Gastrocnemius medialis (tissue), 4 donors: Measurements from ENCODE around the gene TPD52L1. TPM values are rescaled to one million over a fixed set of nuclear protein-coding genes. Genes with fewer than 3 reads are reported as not detected.
A peak's percentile ranks its signal among the peaks of the same experiment; 100 is the strongest.

Experiments
- ATAC-seq, 2 donors: fragments of 150-250 bp; one replicate each; pipeline ENCODE4 v1.9.1; 2016
- DNase-seq, 2 donors: peaks; one replicate each; pipeline ENCODE4 v3.0.0-alpha.2; 2019
- H3K27ac ChIP-seq, 4 donors: fragments of 200-600 bp; sonication (generic); 1 replicate in 1 of 4; 2 replicates in 3 of 4; pipeline ENCODE4 v1.5.1; 2016 to 2018; ENCODE audit warnings: mild to moderate bottlenecking in 2 of 4, moderate library complexity in 1 of 4
- H3K27me3 ChIP-seq, 3 donors: fragments of 200-600 bp; sonication (generic) in 2 of 3; 1 replicate in 1 of 3; 2 replicates in 2 of 3; pipeline versions ENCODE4 v1.5.1 to v1.6.0; 2016 to 2019; ENCODE audit warnings: mild to moderate bottlenecking in 1 of 3, moderate library complexity in 1 of 3
- H3K36me3 ChIP-seq, 2 donors: fragments of 200-600 bp; sonication (generic) in 1 of 2; one replicate each; pipeline ENCODE4 v1.5.1; 2017 to 2018
- H3K4me1 ChIP-seq, 2 donors: fragments of 200-600 bp; sonication (generic) in 1 of 2; one replicate each; pipeline ENCODE4 v1.5.1; 2016 to 2017; ENCODE audit warnings: mild to moderate bottlenecking in 2 of 2
- H3K4me3 ChIP-seq, 4 donors: fragments of 200-600 bp; sonication (generic) in 3 of 4; 1 replicate in 1 of 4; 2 replicates in 3 of 4; pipeline ENCODE4 v1.5.1; 2016 to 2019; ENCODE audit warnings: mild to moderate bottlenecking in 2 of 4
- H3K9me3 ChIP-seq, 3 donors: fragments of 200-600 bp; sonication (generic) in 2 of 3; 1 replicate in 1 of 3; 2 replicates in 2 of 3; pipeline ENCODE4 v1.5.1; 2016 to 2019
- POLR2A ChIP-seq, 2 donors: fragments of 450-650 bp; IDR thresholded peaks; one replicate each; pipeline ENCODE4 v1.6.1; 2017; ENCODE audit warnings: antibody characterized with exemption in 2 of 2, mild to moderate bottlenecking in 2 of 2, moderate library complexity in 2 of 2
- in situ Hi-C, 4 donors: fragments of 200-750 bp; cut with MboI; loops; one replicate each; pipeline versions ENCODE4 v1.15.0 to v1.8.0; 2017; ENCODE audit warnings: low sequenced_read_pairs in 4 of 4
- intact Hi-C: fragments of 100-400 bp; cut with DNase I; formaldehyde crosslinking; loops from one replicate; pipeline ENCODE4 v1.15.1; 2023; ENCODE audit warnings: low total_unique reads
- total RNA-seq, 4 donors: library from RNA; depleted of rRNA; stranded (reverse); fragments of >200 nt; gene quantifications; one replicate each; pipeline versions ENCODE4 v1.1.0 to v1.2.3, GENCODE V29; 2016
- TF ChIP-seq, protein P1 (sequence below), 5 experiments: fragments of 450-650 bp in 3 of 5; fragments of 200-600 bp in 2 of 5; sonication (generic) in 2 of 5; IDR thresholded peaks in 4 of 5; conservative IDR thresholded peaks in 1 of 5; 1 replicate in 4 of 5; 2 replicates in 1 of 5; pipeline ENCODE4 v1.5.1; 2016 to 2019; ENCODE audit warnings: antibody characterized with exemption in 5 of 5, mild to moderate bottlenecking in 3 of 5, moderate library complexity in 3 of 5

Gene TPD52L1
- total RNA-seq, 4 donors from 2014 or later, result 47.6 to 152 (median 123) TPM

DNA sequence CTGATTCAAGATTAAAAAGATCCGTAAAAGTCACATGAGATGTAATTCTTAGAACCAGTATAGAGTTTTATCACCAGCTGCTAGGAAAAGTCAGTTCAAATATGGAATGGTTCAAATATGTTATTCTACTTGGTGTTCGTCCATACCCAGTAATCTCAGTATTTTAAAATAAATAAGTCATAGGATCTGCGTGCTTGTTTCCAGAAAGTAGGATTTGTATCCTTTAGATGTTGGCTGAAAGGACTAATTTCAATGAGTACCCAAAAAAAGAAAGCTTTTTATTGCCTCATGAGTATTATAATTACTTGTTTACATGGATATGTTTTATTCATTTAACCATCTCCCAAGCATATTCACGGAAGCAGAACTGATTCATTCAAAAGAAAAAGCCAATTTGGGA lies 12.2 kb downstream of the TPD52L1 start:
- no peak overlapping the region for H3K27ac ChIP-seq
- H3K4me1 ChIP-seq, result peaks cover 25 to 54% of the 10 kb centered on the region in 2 donors
- no peak overlapping the region for H3K4me3 ChIP-seq
- ATAC-seq, result no peak
- no peaks in the 10 kb centered on the region for H3K9me3 ChIP-seq
- H3K27me3 ChIP-seq, result no peaks in the 10 kb centered on the region
- intact Hi-C loops, result no loop called here
- in situ Hi-C loops, result loop anchor here in 3 of 4 donors (25.0 kb wide), 2 partner anchors 97 to 597 kb away; no protein-coding TSS in a partner anchor
- TF ChIP-seq POLR2A (IDR thresholded peaks at IDR 0.05), result no peak
- TF ChIP-seq, protein P1, sequence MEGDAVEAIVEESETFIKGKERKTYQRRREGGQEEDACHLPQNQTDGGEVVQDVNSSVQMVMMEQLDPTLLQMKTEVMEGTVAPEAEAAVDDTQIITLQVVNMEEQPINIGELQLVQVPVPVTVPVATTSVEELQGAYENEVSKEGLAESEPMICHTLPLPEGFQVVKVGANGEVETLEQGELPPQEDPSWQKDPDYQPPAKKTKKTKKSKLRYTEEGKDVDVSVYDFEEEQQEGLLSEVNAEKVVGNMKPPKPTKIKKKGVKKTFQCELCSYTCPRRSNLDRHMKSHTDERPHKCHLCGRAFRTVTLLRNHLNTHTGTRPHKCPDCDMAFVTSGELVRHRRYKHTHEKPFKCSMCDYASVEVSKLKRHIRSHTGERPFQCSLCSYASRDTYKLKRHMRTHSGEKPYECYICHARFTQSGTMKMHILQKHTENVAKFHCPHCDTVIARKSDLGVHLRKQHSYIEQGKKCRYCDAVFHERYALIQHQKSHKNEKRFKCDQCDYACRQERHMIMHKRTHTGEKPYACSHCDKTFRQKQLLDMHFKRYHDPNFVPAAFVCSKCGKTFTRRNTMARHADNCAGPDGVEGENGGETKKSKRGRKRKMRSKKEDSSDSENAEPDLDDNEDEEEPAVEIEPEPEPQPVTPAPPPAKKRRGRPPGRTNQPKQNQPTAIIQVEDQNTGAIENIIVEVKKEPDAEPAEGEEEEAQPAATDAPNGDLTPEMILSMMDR (IDR thresholded peaks at IDR 0.05 in 4 of 5, conservative IDR thresholded peaks at IDR 0.05 in 1 of 5), result no peak
- no peak for DNase-seq
- no peaks in the 10 kb centered on the region for H3K36me3 ChIP-seq

DNA sequence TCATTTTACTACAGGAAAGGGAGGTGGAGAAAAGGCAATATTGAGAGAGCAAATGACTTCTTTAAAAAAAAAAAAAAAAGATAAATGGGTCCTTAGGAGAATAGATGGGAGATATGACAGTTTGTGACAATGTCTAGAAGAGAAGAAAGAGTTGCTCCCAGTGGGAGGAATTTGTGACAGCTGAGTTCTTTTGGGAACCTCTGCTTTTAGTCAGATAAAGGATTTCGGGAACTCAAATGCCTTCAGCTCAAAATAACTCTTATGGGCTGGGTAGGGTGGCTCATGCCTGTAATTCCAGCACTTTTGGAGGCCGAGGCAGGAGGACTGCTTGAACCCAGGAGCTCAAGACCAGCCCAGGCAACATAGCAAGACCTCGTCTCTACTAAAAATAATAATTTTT lies 13.1 kb downstream of the TPD52L1 start:
- H3K4me3 ChIP-seq, result no peak overlapping the region
- H3K4me1 ChIP-seq, result peaks cover 34 to 53% of the 10 kb centered on the region in 2 donors
- H3K36me3 ChIP-seq, result no peaks in the 10 kb centered on the region
- H3K27me3 ChIP-seq, result no peaks in the 10 kb centered on the region
- in situ Hi-C loops (loop anchor here in 3 of 4 donors (25.0 kb wide), 2 partner anchors 96 to 596 kb away; no protein-coding TSS in a partner anchor), intact Hi-C loops (no loop called here)
- H3K9me3 ChIP-seq, result no peaks in the 10 kb centered on the region
- H3K27ac ChIP-seq, result no peak overlapping the region
- TF ChIP-seq, protein P1 (IDR thresholded peaks at IDR 0.05 in 4 of 5, conservative IDR thresholded peaks at IDR 0.05 in 1 of 5), result no peak
- no peak for TF ChIP-seq POLR2A (IDR thresholded peaks at IDR 0.05)
- DNase-seq (no peak), ATAC-seq (no peak)

DNA sequence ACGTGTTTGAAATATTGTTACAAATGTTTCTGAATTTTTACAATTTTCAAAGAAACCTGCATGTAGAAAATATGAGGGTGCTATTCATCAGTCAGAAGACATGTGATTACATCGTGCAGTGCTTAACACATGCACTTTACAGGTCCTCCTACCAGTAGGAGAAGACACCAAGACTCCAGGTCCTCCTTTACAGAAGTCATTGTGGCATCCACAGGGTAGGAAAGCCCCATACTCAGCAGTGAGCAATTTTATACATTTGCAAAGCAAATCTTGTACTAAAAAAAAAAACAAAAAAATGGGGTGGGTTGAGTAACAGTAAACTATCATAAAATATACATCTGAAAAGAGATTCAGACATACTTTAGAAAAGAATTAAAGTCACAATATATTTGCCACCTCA lies 14.0 kb downstream of the TPD52L1 start:
- Histone ChIP-seq H3K9me3 (no peaks in the 10 kb centered on the region), H3K4me3 (no peak overlapping the region), H3K36me3 (no peaks in the 10 kb centered on the region), H3K4me1 (peaks cover 30 to 50% of the 10 kb centered on the region in 2 donors), H3K27ac (no peak overlapping the region), H3K27me3 (no peaks in the 10 kb centered on the region)
- ATAC-seq (no peak), DNase-seq (no peak)
- in situ Hi-C loops (loop anchor here in 3 of 4 donors (25.0 kb wide), 2 partner anchors 95 to 595 kb away; no protein-coding TSS in a partner anchor), intact Hi-C loops (no loop called here)
- no peak for TF ChIP-seq POLR2A (IDR thresholded peaks at IDR 0.05)
- TF ChIP-seq, protein P1 (IDR thresholded peaks at IDR 0.05 in 4 of 5, conservative IDR thresholded peaks at IDR 0.05 in 1 of 5), result no peak

DNA sequence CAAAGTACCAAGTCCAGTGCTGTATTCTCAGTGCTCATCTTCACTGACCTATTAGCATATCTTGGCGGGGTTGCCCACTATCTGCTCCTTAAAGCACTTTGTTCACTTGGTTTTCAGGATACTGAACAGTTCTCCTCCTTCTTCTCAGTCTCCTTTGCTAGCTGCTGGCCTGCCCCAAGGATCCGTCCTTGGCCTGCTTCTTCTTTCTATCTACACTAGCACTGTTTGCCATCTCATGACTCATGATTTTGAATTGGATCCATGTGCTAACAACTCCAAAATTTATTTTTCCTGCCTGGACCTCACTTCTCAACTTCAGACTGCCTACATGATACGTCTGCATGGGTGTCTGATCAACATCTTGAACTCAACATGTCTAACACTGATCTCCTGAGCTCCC lies 15.5 kb downstream of the TPD52L1 start:
- Histone ChIP-seq H3K4me1 (peaks cover 45 to 61% of the 10 kb centered on the region in 2 donors), H3K36me3 (no peaks in the 10 kb centered on the region), H3K27me3 (no peaks in the 10 kb centered on the region), H3K9me3 (no peaks in the 10 kb centered on the region), H3K4me3 (no peak overlapping the region), H3K27ac (peak overlapping the region; percentile 42 to 66 (median 62))
- TF ChIP-seq, protein P1 (IDR thresholded peaks at IDR 0.05 in 4 of 5, conservative IDR thresholded peaks at IDR 0.05 in 1 of 5), result no peak
- no peak for TF ChIP-seq POLR2A (IDR thresholded peaks at IDR 0.05)
- intact Hi-C loops (no loop called here), in situ Hi-C loops (loop anchor here in 3 of 4 donors (25.0 kb wide), 2 partner anchors 93 to 593 kb away; no protein-coding TSS in a partner anchor)
- ATAC-seq (peak; percentile 53 to 69), DNase-seq (peak in 1 of 2 donors; percentile 33)
